DND-41 (cell line): ENCODE data around the gene FCRL6.

Experiments
- ATAC-seq: fragments of 200-7000 bp; cut with Tn5 transposase; 3 replicates; pipeline ENCODE4 v1.9.1; 2021; ENCODE audit warnings: low read depth; ENCODE audit not compliant: insufficient read depth
- DNase-seq: peaks from one replicate; pipeline ENCODE4 v3.0.0-alpha.2; 2020
- H2AFZ ChIP-seq: 2 replicates; pipeline ENCODE4 v1.6.0; 2012; ENCODE audit warnings: low read depth, low read length
- H3K27ac ChIP-seq: 2 replicates; pipeline ENCODE4 v1.5.1; 2012; ENCODE audit warnings: low read length, inconsistent platforms
- H3K27me3 ChIP-seq: fragments of 200-600 bp; sonication (generic); 2 replicates; pipeline ENCODE4 v1.6.0; 2012; ENCODE audit warnings: low read length, mild to moderate bottlenecking, inconsistent platforms; ENCODE audit not compliant: insufficient read depth, poor library complexity
- H3K36me3 ChIP-seq: 2 replicates; pipeline ENCODE4 v1.5.1; 2012; ENCODE audit warnings: low read length, inconsistent platforms; ENCODE audit not compliant: insufficient read depth
- H3K4me1 ChIP-seq: 2 replicates; pipeline ENCODE4 v1.5.1; 2012; ENCODE audit warnings: mild to moderate bottlenecking, low read length; ENCODE audit not compliant: insufficient read depth
- H3K4me2 ChIP-seq: 2 replicates; pipeline ENCODE4 v1.6.0; 2012; ENCODE audit warnings: mild to moderate bottlenecking, moderate library complexity, low read length, inconsistent platforms; ENCODE audit not compliant: insufficient read depth
- H3K4me3 ChIP-seq, 2 experiments: fragments of 200-600 bp in 1 of 2; shearing (Covaris generic) in 1 of 2; 2 replicates each; pipeline ENCODE4 v1.5.1; 2012 to 2016; ENCODE audit warnings: inconsistent platforms in 2 of 2, low read length in 2 of 2, mild to moderate bottlenecking in 2 of 2, low read depth in 1 of 2, moderate library complexity in 1 of 2
- H3K79me2 ChIP-seq: 2 replicates; pipeline ENCODE4 v1.6.0; 2012; ENCODE audit warnings: low read length, inconsistent platforms; ENCODE audit not compliant: insufficient read depth
- H3K9ac ChIP-seq: 2 replicates; pipeline ENCODE4 v1.6.0; 2012; ENCODE audit warnings: low read depth, mild to moderate bottlenecking, inconsistent platforms, low read length, moderate library complexity
- H3K9me3 ChIP-seq: 2 replicates; pipeline ENCODE4 v1.5.1; 2012; ENCODE audit warnings: low read length, moderate library complexity, mild to moderate bottlenecking, inconsistent platforms; ENCODE audit not compliant: insufficient read depth, severe bottlenecking
- H4K20me1 ChIP-seq: 2 replicates; pipeline ENCODE4 v1.6.0; 2012; ENCODE audit warnings: low read length; ENCODE audit not compliant: insufficient read depth
- EZH2 ChIP-seq: IDR thresholded peaks from 3 replicates; pipeline ENCODE4 v1.6.1; 2012; ENCODE audit warnings: borderline replicate concordance, low read depth, mild to moderate bottlenecking, moderate library complexity, low read length, inconsistent platforms; ENCODE audit not compliant: severe bottlenecking
- TF ChIP-seq, protein P1 (sequence below): IDR thresholded peaks from 2 replicates; pipeline ENCODE4 v1.5.1; 2012; ENCODE audit warnings: borderline replicate concordance, low read length, moderate library complexity, mild to moderate bottlenecking; ENCODE audit not compliant: poor library complexity, severe bottlenecking; ENCODE audit errors: extremely low read depth

FCRL6 gene

DNA sequence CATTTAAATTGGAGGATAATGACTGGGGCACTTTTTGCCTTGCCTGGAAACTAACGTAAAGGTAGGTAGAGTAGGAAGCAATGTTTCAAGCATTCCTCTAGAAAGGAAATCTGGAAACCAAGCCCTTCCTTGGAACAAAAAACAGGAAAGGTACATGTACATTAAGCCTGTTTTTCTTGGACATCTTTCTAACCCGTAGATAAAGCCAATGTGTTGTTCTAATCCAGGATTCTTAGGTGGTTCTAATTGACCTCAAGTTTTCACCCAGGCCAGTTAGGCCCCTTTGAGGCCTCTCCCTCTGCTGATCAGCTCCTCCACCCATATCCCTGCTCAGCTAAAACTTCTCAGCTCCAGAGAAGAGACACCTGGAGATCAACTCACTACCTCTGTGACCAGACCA is 27.7 kb upstream of the FCRL6 start:
- TF ChIP-seq EZH2 = no peak
- TF ChIP-seq, protein P1, sequence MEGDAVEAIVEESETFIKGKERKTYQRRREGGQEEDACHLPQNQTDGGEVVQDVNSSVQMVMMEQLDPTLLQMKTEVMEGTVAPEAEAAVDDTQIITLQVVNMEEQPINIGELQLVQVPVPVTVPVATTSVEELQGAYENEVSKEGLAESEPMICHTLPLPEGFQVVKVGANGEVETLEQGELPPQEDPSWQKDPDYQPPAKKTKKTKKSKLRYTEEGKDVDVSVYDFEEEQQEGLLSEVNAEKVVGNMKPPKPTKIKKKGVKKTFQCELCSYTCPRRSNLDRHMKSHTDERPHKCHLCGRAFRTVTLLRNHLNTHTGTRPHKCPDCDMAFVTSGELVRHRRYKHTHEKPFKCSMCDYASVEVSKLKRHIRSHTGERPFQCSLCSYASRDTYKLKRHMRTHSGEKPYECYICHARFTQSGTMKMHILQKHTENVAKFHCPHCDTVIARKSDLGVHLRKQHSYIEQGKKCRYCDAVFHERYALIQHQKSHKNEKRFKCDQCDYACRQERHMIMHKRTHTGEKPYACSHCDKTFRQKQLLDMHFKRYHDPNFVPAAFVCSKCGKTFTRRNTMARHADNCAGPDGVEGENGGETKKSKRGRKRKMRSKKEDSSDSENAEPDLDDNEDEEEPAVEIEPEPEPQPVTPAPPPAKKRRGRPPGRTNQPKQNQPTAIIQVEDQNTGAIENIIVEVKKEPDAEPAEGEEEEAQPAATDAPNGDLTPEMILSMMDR = no peak
- no peak overlapping the region for H3K27ac ChIP-seq
- H3K27me3 ChIP-seq = peaks cover 16% of the 10 kb centered on the region
- DNase-seq (no peak), ATAC-seq (no peak)
- H3K9me3 ChIP-seq = no peaks in the 10 kb centered on the region
- H3K4me3 ChIP-seq = no peak overlapping the region
- no peak overlapping the region for H3K4me2 ChIP-seq
- no peak overlapping the region for H3K9ac ChIP-seq
- H3K36me3 ChIP-seq = no peaks in the 10 kb centered on the region
- no peaks in the 10 kb centered on the region for H3K79me2 ChIP-seq
- H4K20me1 ChIP-seq = no peaks in the 10 kb centered on the region
- no peaks in the 10 kb centered on the region for H3K4me1 ChIP-seq
- no peak overlapping the region for H2AFZ ChIP-seq

DNA sequence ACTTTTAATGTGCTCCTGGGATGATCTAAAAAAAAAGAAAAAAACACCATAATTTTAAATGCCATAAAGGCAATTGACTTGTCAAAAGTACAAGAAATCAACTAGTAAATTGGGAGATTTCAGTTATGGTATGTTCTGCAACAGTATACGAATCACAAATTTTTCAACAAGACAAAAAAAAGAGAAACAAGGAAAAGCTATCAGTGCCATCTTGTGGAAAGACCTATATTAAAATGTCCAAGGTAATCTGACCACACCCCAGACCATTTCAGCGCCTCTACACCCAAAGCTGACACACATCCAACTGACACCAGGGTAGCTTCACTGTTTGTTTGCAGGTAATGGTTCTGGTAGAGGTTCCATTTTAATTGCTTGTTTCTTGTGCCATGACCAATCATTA is 26.4 kb upstream of the FCRL6 start:
- Histone ChIP-seq H3K4me1 (no peaks in the 10 kb centered on the region), H3K27me3 (peaks cover 16% of the 10 kb centered on the region), H3K27ac (no peak overlapping the region), H3K36me3 (no peaks in the 10 kb centered on the region), H4K20me1 (no peaks in the 10 kb centered on the region), H3K9me3 (no peaks in the 10 kb centered on the region), H3K9ac (no peak overlapping the region), H3K79me2 (no peaks in the 10 kb centered on the region), H3K4me3 (no peak overlapping the region), H3K4me2 (no peak overlapping the region), H2AFZ (no peak overlapping the region)
- ATAC-seq (no peak), DNase-seq (no peak)
- no peak for TF ChIP-seq EZH2
- TF ChIP-seq, protein P1 = no peak

DNA sequence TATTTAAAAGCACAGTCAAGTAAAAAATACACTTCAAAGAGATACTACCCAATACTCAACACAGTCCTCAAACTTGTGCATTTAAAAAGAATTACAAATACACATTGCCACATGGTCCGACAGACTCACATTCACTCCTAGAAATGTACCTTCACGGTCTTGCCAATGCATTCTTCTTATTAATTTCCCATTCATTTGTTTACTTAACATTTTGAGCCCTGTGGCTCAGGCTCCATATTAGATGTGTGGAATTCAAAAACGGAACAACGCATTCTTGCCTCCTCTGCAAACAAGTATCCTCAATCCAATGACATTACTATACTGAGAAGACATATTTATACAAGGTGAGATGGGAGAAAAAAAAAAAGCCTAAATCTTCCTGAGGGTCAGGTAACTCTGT is 23.9 kb upstream of the FCRL6 start:
- H3K4me3 ChIP-seq = no peak overlapping the region
- no peak overlapping the region for H3K27ac ChIP-seq
- no peaks in the 10 kb centered on the region for H4K20me1 ChIP-seq
- no peaks in the 10 kb centered on the region for H3K9me3 ChIP-seq
- H3K79me2 ChIP-seq = no peaks in the 10 kb centered on the region
- H2AFZ ChIP-seq = no peak overlapping the region
- H3K4me2 ChIP-seq = no peak overlapping the region
- no peaks in the 10 kb centered on the region for H3K36me3 ChIP-seq
- DNase-seq (no peak), ATAC-seq (no peak)
- H3K4me1 ChIP-seq = no peaks in the 10 kb centered on the region
- no peak for TF ChIP-seq EZH2
- TF ChIP-seq, protein P1 = no peak
- peaks cover 8% of the 10 kb centered on the region for H3K27me3 ChIP-seq
- no peak overlapping the region for H3K9ac ChIP-seq

DNA sequence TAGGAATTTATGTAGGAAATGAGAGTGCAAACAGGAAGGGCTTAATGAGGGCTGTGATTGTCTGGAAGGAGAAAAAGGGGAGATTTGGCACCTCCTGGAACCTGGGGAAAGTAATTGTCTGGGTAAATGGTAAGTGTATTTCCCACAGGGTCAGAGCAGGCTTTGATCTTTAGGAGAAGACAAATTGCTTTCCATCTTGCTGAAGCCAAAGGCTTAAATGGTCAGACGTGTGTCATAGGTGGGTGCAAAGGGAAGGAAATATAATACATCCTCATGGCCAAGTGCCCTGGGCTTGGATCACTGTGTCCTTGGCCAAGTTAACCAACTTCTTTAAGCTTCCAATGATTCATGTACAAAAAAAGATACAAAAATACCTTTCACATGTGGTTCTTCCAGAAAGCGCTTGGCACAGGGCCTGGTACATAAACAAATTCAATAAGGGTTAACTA is 22.7 kb upstream of the FCRL6 start:
- ATAC-seq (no peak), DNase-seq (no peak)
- Histone ChIP-seq H4K20me1 (no peaks in the 10 kb centered on the region), H3K36me3 (no peaks in the 10 kb centered on the region), H3K27me3 (peaks cover 8% of the 10 kb centered on the region), H3K79me2 (no peaks in the 10 kb centered on the region), H3K9me3 (no peaks in the 10 kb centered on the region), H2AFZ (no peak overlapping the region), H3K4me1 (no peaks in the 10 kb centered on the region), H3K4me3 (no peak overlapping the region), H3K9ac (no peak overlapping the region), H3K4me2 (no peak overlapping the region), H3K27ac (no peak overlapping the region)
- TF ChIP-seq, protein P1 = no peak
- no peak for TF ChIP-seq EZH2
